Suprapubic skin (tissue), 4 donors: ENCODE data around the gene LITAF. TPM values are rescaled to one million over a fixed set of nuclear protein-coding genes. Genes with fewer than 3 reads are reported as not detected.
"Not testable (repeated sequence)": the region's sequence is repeated elsewhere in the genome, so short reads cannot be mapped to it uniquely, and the experiment has no call there.

ENCODE experiments used
- DNase-seq, 2 donors: peaks; one replicate each; pipeline ENCODE4 v3.0.0-alpha.2; 2019; ENCODE audit warnings: low spot score in 2 of 2
- H3K27ac ChIP-seq: fragments of 200-600 bp; sonication (generic); one replicate; pipeline ENCODE4 v1.5.1; 2019
- H3K27me3 ChIP-seq: fragments of 200-600 bp; sonication (generic); one replicate; pipeline ENCODE4 v1.5.1; 2019
- H3K36me3 ChIP-seq: fragments of 200-600 bp; sonication (generic); one replicate; pipeline ENCODE4 v1.5.1; 2019
- H3K4me1 ChIP-seq: fragments of 200-600 bp; sonication (generic); one replicate; pipeline ENCODE4 v1.5.1; 2019
- H3K4me3 ChIP-seq: fragments of 200-600 bp; sonication (generic); one replicate; pipeline ENCODE4 v1.5.1; 2019; ENCODE audit warnings: mild to moderate bottlenecking
- H3K9me3 ChIP-seq: fragments of 200-600 bp; sonication (generic); one replicate; pipeline ENCODE4 v1.5.1; 2019
- EP300 ChIP-seq: sonication (generic); formaldehyde crosslinking; IDR thresholded peaks from one replicate; pipeline ENCODE4 v1.6.1; 2017; ENCODE audit warnings: antibody characterized with exemption
- POLR2A ChIP-seq, 2 donors: fragments of 450-650 bp; IDR thresholded peaks; one replicate each; pipeline ENCODE4 v1.6.1; 2017; ENCODE audit warnings: antibody characterized with exemption in 2 of 2, mild to moderate bottlenecking in 2 of 2, moderate library complexity in 2 of 2
- POLR2AphosphoS5 ChIP-seq, 3 donors: sonication (generic); formaldehyde crosslinking; IDR thresholded peaks; one replicate each; pipeline ENCODE4 v1.6.1; 2017; ENCODE audit warnings: antibody characterized with exemption in 3 of 3
- WGBS: methylation state at CpG from one replicate; pipeline ENCODE4 v1.1.5; 2018; 5-methylcytosine and 5-hydroxymethylcytosine counted together
- total RNA-seq, 4 donors: library from RNA; depleted of rRNA; stranded (reverse); fragments of >200 nt; gene quantifications; one replicate each; pipeline ENCODE4 v1.1.0, GENCODE V29; 2016
- TF ChIP-seq, protein P1 (sequence below), 2 donors: fragments of 200-600 bp in 1 of 2; fragments of 450-650 bp in 1 of 2; sonication (generic) in 1 of 2; IDR thresholded peaks; one replicate each; pipeline ENCODE4 v1.5.1; 2016 to 2019; ENCODE audit warnings: antibody characterized with exemption in 2 of 2, mild to moderate bottlenecking in 1 of 2, moderate library complexity in 1 of 2

Gene LITAF
- total RNA-seq, 4 donors from 2014 or later: 48.8 to 82.2 (median 72.8) TPM

DNA sequence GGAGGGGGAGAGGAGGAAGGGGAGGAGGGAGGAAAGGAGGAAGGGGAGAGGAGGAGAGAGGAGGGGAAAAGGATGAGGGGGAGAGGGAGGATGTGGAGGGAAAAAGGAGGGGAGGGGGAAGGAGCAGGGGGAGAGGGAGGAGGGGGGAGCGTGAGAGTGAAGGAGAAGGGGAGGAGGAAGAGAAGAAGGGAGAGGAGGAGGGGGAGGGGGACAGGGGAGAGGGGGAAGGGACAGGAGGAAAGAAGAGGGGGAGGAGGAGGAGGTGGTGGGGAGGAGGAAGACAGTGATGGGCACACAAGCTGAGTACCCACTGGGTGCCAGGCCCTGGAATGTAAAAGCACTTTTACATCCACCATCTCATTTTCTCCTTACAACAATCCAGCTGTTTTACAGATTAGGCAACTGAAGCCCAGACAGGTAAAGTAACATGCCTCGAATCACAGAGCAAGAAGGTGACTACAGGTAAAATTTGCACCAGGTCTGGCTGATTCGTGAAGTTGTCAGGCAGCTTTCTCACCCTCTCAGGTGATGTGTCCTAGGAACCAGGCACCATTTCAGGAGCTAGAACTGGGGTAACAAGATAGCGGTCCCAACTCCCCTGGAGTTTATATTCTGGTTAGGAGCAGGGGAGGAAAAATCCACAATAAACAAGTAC is 10.0 kb upstream of the LITAF start:
- Histone ChIP-seq H3K36me3 (no peaks in the 10 kb centered on the region), H3K9me3 (no peaks in the 10 kb centered on the region), H3K4me3 (no peak overlapping the region), H3K4me1 (peaks cover 16% of the 10 kb centered on the region), H3K27me3 (no peaks in the 10 kb centered on the region), H3K27ac (peak overlapping the region; percentile 39)
- 43% methylated on average over 2 of the region's 4 CpGs for WGBS
- TF ChIP-seq POLR2AphosphoS5 (IDR thresholded peaks at IDR 0.05) (no peak), EP300 (no peak), POLR2A (IDR thresholded peaks at IDR 0.05) (no peak)
- TF ChIP-seq, protein P1, sequence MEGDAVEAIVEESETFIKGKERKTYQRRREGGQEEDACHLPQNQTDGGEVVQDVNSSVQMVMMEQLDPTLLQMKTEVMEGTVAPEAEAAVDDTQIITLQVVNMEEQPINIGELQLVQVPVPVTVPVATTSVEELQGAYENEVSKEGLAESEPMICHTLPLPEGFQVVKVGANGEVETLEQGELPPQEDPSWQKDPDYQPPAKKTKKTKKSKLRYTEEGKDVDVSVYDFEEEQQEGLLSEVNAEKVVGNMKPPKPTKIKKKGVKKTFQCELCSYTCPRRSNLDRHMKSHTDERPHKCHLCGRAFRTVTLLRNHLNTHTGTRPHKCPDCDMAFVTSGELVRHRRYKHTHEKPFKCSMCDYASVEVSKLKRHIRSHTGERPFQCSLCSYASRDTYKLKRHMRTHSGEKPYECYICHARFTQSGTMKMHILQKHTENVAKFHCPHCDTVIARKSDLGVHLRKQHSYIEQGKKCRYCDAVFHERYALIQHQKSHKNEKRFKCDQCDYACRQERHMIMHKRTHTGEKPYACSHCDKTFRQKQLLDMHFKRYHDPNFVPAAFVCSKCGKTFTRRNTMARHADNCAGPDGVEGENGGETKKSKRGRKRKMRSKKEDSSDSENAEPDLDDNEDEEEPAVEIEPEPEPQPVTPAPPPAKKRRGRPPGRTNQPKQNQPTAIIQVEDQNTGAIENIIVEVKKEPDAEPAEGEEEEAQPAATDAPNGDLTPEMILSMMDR (IDR thresholded peaks at IDR 0.05): no peak
- DNase-seq: no peak

DNA sequence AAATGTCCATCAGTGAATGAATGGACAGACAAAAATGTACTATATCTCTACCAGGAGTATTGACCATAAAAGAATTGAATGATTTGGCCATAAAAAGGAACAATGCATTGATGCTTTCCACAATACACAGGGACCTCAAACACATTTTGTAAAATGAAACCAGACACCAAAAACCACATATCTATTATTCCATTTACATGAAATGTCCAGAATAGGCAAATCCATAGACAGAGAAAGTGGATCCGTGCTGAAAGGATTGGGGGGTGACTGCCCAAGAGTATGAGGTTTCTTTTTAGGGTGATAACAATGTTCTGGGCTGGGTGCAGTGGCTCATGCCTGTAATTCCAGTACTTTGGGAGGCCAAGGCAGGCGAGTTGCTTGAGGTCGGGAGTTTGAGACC is 6.9 kb upstream of the LITAF start:
- WGBS: 80% methylated on average over 3 of the region's 3 CpGs

DNA sequence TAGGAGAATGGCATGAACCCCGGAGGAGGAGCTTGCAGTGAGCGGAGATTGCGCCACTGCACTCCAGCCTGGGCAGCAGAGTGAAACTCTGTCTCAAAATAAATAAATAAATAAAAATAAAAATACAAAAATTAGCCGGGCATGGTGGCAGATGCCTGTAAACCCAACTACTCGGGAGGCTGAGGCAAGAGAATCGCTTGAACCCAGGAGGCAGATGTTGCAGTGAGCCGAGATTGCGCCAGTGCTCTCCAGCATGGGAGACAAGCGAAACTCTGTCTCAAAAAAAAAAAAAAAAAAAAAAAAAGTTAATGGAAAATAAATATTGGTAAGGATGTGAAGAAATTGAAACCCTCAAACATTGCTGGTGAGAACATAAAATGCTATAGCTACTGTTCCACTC is 6.4 kb upstream of the LITAF start:
- not testable (repeated sequence) for H3K9me3 ChIP-seq, H3K4me3 ChIP-seq, H3K36me3 ChIP-seq, H3K27me3 ChIP-seq, H3K27ac ChIP-seq, DNase-seq
- 97% methylated on average over 9 of the region's 9 CpGs for WGBS
- peaks cover 14% of the 10 kb centered on the region for H3K4me1 ChIP-seq

More for the DNA sequence above, 6.9 kb upstream of the LITAF start:
- no peaks in the 10 kb centered on the region for H3K9me3 ChIP-seq
- H3K4me3 ChIP-seq: no peak overlapping the region
- TF ChIP-seq, protein P1 (IDR thresholded peaks at IDR 0.05): no peak
- TF ChIP-seq EP300 (no peak), POLR2AphosphoS5 (IDR thresholded peaks at IDR 0.05) (no peak), POLR2A (IDR thresholded peaks at IDR 0.05) (no peak)
- no peaks in the 10 kb centered on the region for H3K36me3 ChIP-seq
- no peak for DNase-seq
- peaks cover 16% of the 10 kb centered on the region for H3K4me1 ChIP-seq
- H3K27ac ChIP-seq: no peak overlapping the region
- H3K27me3 ChIP-seq: no peaks in the 10 kb centered on the region

DNA sequence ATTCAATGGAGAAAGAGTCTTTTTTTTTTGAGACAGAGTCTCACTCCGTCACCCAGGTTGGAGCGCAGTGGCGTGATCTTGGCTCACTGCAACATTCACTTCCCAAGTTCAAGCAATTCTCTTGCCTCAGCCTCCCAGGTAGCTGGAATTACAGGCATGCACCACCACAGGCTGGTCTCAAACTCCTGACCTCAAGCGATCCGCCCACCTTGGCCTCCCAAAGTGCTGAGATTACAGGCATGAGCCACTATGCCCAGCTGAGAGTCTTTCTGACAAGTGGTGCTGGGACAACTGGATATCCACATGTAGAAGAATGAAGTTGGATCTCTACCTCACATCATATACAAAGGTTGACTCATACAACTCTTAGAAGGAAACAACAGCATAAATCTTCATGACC is 4.9 kb upstream of the LITAF start:
- 81% methylated on average over 5 of the region's 5 CpGs for WGBS
- not testable (repeated sequence) for H3K4me3 ChIP-seq, H3K27ac ChIP-seq, DNase-seq, H3K27me3 ChIP-seq, H3K36me3 ChIP-seq, H3K9me3 ChIP-seq
- H3K4me1 ChIP-seq: peaks cover 11% of the 10 kb centered on the region

DNA sequence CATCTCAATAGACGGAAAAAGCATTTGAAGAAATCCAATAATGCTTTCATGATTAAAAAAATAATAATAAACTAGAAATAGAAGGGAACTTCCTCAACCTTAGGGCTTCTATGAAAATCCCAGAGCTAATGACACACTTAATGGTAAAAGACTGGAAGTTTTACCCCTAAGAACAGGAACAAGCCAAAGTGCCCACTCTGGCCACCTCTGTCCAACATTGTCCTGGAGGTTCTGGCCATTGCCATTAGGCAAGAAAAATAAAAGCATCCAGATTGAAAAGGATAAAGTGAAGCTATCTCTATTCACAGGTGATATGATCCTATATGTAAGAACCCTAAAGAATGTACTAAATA is 2.5 kb upstream of the LITAF start:
- no peaks in the 10 kb centered on the region for H3K36me3 ChIP-seq
- no peak for TF ChIP-seq POLR2A (IDR thresholded peaks at IDR 0.05)
- no peak for TF ChIP-seq EP300
- TF ChIP-seq, protein P1 (IDR thresholded peaks at IDR 0.05): no peak
- TF ChIP-seq POLR2AphosphoS5 (IDR thresholded peaks at IDR 0.05): no peak
- H3K9me3 ChIP-seq: no peaks in the 10 kb centered on the region
- 93% methylated on average over 1 of the region's 1 CpG for WGBS
- H3K27ac ChIP-seq: no peak overlapping the region
- H3K4me3 ChIP-seq: no peak overlapping the region
- no peaks in the 10 kb centered on the region for H3K27me3 ChIP-seq
- no peak for DNase-seq
- H3K4me1 ChIP-seq: peaks cover 25% of the 10 kb centered on the region

DNA sequence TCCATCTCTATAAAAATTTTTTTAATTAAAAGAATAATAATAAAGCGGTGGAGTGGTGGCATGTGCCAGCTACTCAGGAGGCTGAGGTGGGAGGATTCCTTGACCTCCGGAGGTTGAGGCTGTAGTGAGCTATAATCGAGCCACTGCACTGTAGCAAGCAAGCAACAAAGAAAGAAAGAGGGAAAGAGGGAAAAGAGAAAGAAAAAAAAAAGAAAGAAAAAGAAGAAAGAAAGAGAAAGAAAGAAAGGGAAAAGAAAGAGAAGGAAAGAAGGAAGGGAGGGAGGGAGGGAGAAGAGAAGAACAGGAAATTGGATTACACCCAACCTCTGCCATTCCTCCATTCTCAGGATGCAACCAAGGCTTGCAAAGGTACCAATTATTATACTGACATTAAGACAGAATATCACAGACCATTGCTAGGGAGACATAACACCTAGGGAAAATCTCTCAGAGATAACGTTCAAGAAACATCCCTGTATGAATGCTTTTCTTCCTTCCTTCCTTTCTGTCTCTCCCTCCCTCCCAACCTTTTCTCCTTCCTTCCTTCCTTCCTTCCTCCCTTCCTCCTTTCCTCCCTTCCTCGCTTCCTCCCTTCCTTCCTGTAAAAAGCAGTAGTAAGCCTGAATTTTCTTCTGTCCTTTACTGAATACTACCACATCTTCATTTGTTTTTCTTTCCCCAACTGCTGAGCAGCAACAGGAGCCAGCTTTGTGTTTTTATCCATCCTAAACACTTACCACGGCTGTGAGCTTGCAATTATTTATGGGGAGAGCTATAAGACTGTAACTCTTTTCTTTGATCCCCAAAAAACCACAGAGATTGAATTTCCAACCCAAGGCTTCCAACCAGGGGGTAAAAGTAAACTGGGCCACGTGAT is 1.8 kb upstream of the LITAF start:
- Histone ChIP-seq H3K27ac (no peak overlapping the region), H3K4me3 (no peak overlapping the region)

More for the DNA sequence above, 1.8 kb upstream of the LITAF start:
- 77% methylated on average over 7 of the region's 7 CpGs for WGBS
- TF ChIP-seq, protein P1 (IDR thresholded peaks at IDR 0.05): no peak
- TF ChIP-seq EP300: no peak
- no peak for TF ChIP-seq POLR2AphosphoS5 (IDR thresholded peaks at IDR 0.05)
- no peak for TF ChIP-seq POLR2A (IDR thresholded peaks at IDR 0.05)
- DNase-seq: no peak
- Histone ChIP-seq H3K27me3 (no peaks in the 10 kb centered on the region), H3K9me3 (no peaks in the 10 kb centered on the region), H3K4me1 (peaks cover 31% of the 10 kb centered on the region), H3K36me3 (no peaks in the 10 kb centered on the region)
